Activated CD8-positive, alpha-beta memory T cell treated with anti-CD3 and anti-CD28 coated beads for 48 hours (primary cell): ENCODE results near the gene LRRC15.
A peak's percentile ranks its signal among the peaks of the same experiment; 100 is the strongest.

Experiments used
- DNase-seq, 3 experiments: peaks; one replicate each; pipeline ENCODE4 v3.0.0-alpha.2; 2020; ENCODE audit warnings: low read depth in 2 of 3, low spot score in 2 of 3

LRRC15 gene

DNA sequence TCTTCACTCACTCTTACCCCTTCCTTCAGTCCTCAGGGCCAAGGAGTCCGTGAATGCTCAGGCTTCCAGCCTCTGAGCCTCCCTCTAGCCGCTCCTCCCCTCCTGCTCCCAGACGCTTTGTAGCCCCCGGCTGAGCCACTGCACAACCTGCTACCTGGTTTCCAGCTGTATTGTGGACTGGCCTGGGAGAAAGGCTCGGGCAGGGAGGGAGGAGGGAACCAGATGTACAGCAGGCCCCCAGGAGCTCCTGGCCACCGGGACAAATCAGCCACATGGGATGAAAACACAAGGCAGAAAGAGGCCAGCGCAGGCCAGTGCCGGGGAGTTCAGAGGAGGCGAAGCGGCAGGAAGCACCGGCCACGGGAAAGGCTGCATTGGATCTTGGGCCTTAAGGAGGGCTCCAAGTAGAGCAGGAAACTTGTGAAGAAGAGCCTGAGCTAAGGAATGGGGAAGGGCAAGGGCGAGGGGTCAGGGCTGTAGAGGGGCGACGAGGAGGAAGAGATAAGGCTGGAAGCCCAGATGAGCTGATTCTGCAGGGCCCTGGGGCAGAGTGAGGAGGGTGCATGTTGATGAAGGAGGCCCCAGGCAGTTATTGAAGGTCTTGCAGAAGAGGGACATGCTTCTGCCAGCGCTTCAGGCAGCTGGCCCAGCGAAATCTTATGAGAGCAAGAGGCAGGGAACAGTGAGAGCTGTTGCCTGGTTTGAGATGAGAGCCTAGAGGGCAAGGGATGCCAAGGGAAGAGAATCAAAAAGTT is 32.8 kb downstream of the LRRC15 start:
- no peak for DNase-seq

DNA sequence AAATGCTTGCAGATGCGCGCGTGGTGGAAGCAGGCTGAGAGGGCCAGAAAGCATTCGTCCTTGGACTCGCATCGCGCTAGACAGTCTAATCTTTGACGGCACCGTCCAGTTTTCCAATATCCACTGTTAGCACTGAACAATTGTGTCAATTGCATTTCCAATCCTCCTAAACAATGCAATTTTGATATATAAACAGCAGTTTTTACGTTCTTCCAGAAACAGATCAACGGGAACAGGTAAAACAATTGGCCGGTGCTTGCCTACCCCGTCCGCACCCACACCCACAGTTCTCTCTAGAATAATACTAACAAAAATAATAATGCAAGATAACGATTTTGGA is 35.6 kb downstream of the LRRC15 start:
- DNase-seq = no peak

DNA sequence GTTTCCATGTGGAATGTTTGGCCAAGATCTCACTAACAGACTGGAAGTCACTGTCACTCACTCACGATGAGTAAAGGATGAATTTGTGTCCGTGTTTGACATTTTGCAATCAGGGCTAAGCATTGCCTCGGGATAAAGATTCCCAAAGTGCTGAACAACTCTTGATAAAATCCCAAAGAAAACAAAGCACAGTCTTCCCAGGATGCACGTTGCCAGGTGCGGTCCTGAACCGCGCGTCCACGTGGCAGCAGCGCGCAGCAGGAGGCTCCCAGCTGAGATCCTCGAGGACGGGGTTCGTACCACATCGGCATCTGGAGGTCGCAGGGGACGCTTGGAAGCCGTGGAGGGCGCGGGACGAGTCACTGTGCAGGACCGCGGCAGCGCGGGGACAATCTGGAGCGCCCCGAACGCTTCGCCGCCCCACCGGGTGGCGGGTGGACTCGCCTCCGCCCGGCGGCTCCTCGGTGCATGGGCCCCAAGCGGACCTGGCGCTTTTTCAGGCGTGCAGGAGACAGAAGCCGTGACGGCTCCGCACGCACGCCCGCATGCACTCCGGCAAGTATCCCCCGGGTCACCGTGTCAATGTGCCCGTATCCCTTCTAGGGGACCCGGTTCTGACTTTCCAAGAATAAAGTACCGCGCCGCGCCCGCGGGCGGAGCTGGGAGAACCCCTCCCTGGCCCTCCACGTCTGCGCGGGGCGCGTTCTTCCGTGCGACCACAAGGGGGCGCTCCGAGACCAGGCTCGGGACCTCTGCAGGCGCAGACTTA is 36.1 kb downstream of the LRRC15 start:
- peak; percentile 67 to 91 (median 88) for DNase-seq

DNA sequence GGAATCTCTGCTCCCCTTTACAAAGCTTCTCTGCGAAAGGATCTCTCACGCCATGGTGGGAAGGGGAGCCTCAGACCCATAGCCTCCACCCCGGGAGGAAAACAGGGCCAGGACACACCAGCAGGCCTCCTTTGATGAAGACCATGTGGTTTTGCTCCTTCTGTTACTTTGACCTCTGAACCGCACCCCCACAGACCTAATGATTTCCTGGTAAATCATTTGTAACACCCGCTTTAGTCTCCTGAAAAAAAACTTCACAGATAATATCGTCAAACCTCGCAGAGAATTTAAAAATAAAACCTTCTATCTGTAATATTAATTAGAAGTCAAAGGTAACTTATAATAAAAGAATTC is 36.7 kb downstream of the LRRC15 start:
- no peak for DNase-seq

DNA sequence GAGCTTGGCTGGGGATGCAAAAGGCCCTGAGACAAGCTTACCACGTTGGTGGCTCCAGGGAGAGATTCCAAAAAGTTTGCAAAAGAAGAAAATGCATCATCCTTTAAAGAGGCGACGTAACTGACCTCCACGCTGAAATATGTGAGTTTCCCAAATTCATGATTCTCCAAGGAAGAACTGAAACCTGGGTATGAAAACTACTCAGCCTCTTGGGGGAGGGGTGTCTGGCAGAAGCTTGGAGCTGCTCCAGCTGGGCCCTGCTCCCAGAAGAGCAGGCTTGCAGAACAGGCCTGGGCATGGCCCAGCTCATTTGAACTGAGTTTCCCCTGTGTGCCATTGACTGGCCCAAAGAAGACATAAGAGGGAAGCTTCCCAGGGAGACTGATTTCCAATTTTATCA is 39.0 kb downstream of the LRRC15 start:
- no peak for DNase-seq

DNA sequence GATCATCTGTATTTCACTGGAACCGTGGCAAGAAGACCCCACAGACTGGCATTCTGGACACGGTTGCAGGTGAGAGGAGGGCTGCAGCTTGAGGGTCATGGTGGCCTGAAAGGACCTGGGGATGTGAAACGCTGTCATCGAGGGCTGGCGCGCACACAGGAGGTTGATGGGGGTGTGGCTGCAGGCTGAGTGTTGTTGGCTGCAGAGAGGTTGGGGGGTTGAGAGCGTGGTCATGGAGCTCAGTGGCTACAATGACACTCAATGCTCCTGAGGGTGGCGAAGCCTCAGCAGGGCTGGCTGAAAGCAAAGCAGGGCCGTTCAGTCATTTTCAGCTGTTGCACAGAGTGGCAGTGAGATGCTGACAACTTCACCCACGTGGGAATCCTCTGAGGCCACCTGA is 39.4 kb downstream of the LRRC15 start:
- no peak for DNase-seq

DNA sequence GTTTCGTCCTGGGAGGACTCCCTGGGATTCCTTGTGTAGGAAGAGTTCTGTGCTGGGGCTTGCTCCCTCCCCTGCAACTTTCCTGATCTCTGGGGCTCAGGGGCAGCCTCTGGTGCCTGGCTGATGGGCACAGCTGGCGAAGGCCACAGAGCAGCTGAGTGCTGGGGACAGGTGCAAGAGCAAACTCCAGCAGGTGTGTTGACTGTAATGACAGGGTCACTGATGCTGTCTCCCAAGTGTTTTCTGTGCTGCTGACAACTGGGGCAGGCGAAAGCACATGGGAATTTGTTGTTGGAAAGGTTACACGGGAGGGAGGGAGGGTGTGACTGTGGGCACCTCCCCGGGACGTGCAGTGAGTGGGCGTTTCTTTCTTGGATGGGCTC is 40.0 kb downstream of the LRRC15 start:
- no peak for DNase-seq

DNA sequence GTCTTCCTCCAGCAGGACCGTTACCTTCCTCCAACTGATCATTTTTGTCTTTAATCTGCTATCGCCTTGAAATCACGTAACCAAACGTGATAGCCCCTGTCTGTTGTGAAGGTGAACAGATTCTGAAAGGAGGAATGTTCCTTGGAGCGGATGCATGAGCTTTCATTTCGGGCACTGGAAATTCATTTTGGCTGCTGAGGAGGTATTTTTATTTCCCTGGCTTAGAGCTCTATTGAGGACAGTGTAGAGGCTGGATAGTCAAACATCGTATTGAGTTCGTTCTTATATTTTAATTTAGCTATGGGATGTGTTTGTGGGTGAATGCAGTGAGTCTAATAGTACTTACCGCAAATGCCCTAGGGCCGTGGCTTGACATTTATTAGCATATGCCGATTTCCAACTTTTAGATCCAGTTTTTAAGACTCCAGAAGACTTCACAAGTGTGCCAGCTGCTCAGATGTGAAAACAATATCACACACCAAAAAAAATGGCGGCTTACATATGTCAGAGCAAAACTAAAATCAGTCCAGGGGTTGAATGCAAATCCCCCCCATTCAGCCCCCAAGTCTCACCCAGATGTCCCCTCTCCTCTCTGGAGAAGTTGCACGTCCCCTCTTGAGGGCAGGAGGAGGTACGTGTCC is 40.5 kb downstream of the LRRC15 start:
- no peak for DNase-seq

DNA sequence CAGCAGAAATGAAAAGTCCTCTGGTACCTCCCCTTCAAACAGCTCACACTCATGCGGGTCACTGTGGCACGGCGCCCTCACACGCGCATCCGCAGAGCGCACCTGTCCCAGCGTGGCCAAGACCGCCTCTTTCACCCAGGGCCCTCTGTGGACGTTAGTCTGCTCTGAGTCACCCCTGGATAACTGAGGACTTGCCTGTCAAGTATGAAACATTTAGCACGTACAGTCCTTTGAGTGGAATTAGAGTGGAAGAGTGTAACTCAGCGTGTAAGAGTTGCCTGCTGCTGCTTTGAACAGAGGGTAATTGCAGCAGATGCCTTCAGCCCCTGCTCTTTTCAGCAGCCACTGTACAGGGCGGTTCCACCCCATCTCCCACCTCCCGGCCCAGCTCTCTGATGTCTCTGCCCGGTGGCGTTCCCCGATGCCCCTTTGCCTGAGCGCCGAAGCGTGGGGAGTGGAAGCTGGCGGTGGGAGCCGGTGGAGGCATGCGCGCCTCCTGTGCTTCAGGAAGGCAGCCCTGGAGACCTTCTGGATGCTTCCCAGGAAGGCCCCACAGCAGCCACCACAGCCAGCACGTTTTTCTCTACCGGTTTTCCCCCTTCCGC is 41.4 kb downstream of the LRRC15 start:
- no peak for DNase-seq

DNA sequence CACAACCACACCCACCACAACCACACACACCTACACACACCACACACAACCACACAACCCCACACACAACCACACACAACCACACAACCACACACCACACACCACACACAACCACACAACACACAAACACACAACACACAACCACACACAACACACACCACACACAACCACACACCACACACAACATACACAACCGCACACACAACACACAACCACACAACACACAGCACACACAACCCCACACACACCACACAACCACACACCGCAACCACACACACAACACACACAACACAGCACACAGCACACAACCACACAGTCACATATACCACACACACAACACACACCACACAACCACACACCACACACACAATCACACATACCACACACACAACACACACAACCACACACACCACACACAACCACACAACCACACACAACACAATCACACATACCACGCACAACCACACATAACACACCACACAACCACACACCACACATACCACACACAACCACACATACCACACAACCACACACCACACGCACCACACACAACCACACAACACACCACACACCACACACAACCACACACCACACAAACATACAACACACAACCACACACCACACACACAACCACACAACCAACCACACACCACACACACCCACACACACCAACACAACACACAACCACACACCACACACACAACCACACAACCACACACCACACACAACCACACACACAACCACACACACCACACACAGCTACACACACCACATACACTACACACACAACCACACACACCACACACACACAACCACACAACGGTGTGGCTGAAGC is 42.1 kb downstream of the LRRC15 start:
- DNase-seq = no peak

DNA sequence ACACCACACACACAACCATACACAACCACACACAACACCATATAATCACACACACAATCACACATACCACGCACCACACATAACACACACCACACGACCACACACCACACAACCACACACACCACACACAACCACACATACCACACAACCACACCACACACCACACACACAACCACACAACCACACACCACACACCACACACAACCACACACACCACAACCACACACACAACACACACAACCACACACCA is 42.6 kb downstream of the LRRC15 start:
- DNase-seq = no peak

DNA sequence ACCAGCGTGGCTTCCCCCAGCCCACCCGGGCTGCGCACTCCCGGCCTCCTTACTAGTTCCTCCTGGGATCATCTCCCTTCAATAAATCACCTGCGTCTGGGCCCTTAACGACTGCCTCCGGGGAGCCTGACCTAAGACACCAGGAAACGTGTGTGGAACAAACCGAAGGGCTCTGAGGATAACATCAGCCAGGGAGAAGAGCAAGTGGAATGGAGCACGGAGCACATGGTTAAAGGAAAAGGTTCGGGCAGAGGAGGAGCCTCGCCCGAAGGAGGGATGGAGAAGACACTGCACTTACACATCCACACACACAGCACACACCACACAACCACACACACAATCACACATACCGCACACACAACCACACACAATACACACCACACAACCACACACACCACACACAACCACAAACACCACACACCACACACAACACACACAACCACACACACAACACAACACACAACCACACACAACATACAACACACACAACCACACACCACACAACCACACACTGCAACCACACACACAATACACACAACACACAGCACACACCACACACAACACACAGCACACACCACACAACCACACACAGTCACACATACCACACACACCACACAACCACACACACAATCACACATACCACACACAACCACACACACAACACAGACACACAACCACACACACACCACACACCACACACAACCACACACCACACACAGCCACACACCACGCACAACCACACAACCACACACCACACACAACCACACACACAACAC is 43.2 kb downstream of the LRRC15 start:
- no peak for DNase-seq

DNA sequence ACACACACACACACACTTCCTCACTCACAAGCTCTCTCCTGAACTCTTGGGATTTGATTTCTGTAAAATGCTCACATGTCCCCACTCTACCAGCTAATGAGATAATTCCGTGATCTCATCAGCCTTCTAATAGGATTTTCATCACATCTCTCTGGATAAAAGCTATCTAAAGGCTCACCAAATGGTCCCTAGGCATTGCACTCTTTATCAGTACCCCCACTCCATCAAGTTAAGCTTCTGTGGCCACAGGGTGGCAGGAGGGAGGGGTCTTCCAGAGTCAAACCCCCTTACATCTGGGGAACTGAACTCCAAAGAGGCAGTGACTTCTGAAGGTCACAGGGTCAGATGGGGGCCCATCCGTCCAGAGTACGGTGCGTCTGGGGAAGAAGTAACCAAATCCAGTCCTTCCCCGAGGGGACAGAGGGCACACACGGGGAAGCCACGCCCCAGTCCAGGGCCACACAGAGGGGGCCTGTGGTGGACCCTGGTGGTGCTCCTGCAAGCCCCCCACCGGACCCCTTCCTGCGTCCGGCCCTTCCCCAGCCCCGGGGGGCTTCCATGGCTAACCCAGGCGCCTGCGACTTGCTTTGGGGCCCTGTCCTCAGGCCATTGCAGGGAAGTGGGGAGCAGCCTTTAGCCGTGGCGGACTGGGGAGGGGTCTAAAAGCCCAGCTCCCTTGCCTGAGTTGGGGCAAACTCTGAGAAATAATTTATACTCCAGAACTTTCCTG is 44.0 kb downstream of the LRRC15 start:
- no peak for DNase-seq

DNA sequence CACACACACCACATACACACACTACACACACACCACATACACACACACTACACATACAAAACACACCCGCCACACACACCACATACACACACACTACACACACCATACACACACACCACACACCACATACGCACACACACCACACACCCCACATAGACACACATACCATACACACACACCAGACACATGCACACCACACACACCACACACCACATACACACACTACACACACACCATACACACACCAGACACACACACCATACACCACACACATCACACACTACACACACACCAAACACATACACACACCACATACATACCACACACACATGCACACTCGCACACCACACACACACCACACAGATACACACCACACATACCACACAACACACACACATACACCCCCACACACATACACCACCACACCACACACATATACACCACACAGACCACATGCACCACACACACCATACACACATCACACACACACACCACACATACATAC is 44.7 kb downstream of the LRRC15 start:
- DNase-seq = no peak

DNA sequence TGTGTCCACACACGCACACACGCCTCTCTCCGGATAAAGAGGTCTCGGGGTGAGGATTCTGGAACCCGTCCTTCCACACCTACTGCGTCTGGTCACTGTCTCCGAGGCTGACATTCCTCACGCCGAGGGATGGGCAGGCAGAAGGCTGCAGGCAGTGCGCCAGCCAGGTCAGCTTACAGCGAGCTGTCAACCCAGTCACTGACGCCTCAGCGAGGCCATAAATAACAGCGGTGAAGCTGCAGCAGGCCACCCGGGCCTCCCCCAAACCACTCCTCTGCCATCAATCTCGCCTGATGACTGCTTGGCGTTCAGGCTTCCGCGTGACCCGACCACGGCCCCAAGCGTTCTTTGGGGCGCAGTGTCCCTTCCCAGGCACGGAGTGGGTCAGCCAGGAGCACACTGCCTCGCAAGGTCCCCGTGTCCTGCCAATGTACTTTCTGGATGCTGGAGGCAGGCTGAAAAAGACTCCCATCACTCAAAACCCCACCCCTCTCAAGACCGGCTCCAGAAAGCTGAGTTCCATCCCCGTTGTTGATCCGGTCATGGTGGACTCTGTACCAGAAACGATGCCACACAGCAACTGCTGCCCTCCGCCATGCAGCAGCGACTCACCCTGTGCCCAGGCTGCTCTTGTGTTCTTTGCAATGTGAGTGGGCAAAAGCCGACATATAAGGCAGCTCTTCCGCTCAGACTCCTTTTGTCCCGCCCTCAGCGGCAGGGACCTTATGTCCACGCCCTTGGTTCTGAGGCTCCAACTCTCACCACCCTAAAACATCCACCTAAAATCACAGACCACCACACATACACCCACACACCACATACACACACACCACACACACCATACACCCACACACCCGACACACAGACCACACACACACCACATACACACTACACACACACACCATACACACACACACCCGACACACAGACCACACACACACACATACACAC is 45.5 kb downstream of the LRRC15 start:
- no peak for DNase-seq

DNA sequence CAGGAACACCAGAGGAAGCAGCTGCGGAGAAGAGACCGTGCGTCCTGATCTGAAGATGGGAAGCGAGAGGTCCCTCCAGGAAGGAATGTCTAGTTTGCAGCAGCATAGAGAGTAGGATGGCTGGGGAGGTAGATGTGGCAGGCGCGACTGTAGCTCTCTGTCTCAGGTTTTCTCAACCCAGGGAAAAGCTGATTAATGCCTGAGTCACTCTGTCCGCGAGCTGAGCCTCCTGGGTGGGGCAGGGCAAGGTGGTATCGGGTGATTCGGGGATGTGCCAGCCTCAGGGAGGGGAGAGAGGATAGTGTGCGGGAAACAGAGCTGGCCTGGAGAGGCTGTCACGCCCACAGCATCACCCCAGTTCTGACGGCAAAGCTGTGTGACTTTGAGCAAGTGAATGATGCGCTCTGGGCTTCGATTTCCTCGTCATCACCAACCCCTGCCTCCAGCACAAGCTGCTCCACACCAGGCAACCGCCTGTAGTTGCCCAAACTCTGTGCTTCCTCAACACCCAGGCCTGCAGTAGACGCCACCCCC is 46.8 kb downstream of the LRRC15 start:
- no peak for DNase-seq

DNA sequence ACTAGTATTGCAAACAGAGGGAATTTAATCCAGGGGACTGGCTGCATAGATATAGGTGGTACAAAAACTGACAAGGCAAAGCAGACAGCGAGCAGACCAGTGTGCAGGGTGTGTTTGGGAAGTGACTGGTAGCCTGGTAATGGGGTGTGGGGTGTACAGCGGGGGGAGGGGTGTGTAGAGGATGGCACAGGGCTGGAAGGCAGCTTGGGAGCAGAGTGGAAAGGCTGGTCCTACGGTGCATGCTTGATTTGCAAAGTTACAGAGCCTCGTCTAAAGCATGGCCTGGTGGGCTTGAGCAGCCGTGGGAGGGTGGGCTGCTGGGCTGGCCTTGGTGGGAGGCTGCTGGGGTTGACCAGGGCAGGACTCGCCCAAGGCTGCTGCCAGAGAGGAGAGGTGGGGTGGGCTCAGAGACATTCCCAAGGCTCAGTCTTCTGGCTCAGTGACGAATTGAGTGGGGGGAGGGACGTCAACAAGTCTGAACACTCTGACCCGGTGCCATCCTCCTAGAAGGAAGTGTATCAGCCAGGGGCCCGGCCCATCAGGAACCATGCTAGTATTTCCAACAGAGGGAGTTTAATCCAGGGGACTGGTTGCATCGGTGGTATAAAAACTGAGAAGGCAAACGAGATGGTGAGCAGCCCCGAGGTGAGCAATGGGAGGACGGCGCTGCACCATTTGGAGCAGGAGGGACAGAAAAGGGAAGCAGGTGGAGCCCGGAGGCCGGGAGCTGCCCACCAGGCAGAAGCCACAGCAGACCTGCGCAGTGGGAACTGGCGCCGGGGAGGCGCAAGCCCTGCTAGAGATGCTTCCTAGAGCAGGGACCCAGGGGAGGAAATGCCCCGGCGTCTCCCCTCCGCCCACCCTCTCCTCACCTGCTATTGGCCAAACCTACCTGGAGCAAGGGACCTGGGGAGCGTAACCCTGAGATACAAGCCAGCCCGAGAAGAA is 47.6 kb downstream of the LRRC15 start:
- no peak for DNase-seq
